Right atrium auricular region (tissue), 2 donors: ENCODE measurements around the gene MED25. TPM values are rescaled to one million over a fixed set of nuclear protein-coding genes. Genes with fewer than 3 reads are reported as not detected.
A peak's percentile ranks its signal among the peaks of the same experiment; 100 is the strongest.

Experiments
- DNase-seq: peaks from one replicate; pipeline ENCODE4 v3.0.0-alpha.2; 2019; ENCODE audit warnings: low spot score
- H3K27ac ChIP-seq, 2 donors: fragments of 200-600 bp; sonication (generic); 1 replicate in 1 of 2; 2 replicates in 1 of 2; pipeline ENCODE4 v1.5.1; 2016 to 2019
- H3K27me3 ChIP-seq, 2 donors: fragments of 200-600 bp; sonication (generic); one replicate each; pipeline versions ENCODE4 v1.5.1 to v1.6.0; 2017 to 2019
- H3K36me3 ChIP-seq: fragments of 200-600 bp; sonication (generic); one replicate; pipeline ENCODE4 v1.5.1; 2016
- H3K4me1 ChIP-seq, 2 donors: fragments of 200-600 bp; sonication (generic); one replicate each; pipeline versions ENCODE4 v1.5.1 to v1.6.0; 2017 to 2019
- H3K4me3 ChIP-seq, 2 donors: fragments of 200-600 bp; sonication (generic); 1 replicate in 1 of 2; 2 replicates in 1 of 2; pipeline ENCODE4 v1.5.1; 2017 to 2019; ENCODE audit warnings: mild to moderate bottlenecking in 1 of 2, moderate library complexity in 1 of 2
- H3K9me3 ChIP-seq, 2 donors: fragments of 200-600 bp; sonication (generic); one replicate each; pipeline ENCODE4 v1.5.1; 2019
- total RNA-seq, 2 donors: library from RNA; depleted of rRNA; stranded (reverse); fragments of >200 nt; gene quantifications; one replicate each; pipeline ENCODE4 v1.1.0, GENCODE V29; 2016
- TF ChIP-seq, protein P1 (sequence below), 2 donors: fragments of 200-600 bp; sonication (generic); IDR thresholded peaks; one replicate each; pipeline ENCODE4 v1.5.1; 2019; ENCODE audit warnings: antibody characterized with exemption in 2 of 2

Gene MED25
- 10 to 100 TPM; 31.1 to 54.0 TPM for total RNA-seq

DNA sequence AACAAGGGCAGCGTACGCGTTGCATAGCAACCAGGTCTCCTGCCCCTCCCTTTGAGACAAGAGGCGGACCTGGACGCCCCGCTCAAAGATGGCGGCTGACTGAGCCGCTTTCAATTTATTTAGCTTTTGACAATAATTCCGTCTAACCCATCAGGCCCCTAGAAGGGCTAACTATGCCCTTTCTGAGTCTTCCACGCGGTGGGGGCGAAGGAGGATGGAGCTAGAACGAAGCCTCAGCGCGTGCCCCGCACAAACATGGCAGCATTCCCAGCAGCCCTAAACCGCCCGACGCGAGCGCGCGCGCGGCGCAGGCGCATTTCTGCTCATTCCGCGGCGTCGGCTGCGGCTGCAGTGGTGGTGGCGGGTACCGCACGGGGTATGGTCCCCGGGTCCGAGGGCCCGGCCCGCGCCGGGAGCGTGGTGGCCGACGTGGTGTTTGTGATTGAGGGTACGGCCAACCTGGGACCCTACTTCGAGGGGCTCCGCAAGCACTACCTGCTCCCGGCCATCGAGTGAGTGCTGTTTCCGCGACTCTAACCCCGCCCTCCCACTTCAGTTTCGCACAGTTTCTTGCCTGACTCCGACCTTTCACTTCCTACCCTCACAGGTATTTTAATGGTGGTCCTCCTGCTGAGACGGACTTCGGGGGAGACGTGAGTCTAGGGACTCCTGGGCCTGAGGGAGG lies at the start of gene MED25:
Gene MED25, plus strand, starts transcription at position 326 of the 685 bp plus-strand sequence. Its CDS starts 53 bp downstream, at position 379.
- peak; percentile 83 for DNase-seq
- Histone ChIP-seq H3K36me3 (peaks cover 4% of the 10 kb centered on the region), H3K9me3 (no peaks in the 10 kb centered on the region), H3K4me3 (peak within 1 kb of the TSS; percentile 68 to 77), H3K27me3 (no peaks in the 10 kb centered on the region), H3K27ac (peak within 1 kb of the TSS; percentile 90 to 94), H3K4me1 (peaks cover 0 to 40% of the 10 kb centered on the region in 2 donors)
- TF ChIP-seq, protein P1, sequence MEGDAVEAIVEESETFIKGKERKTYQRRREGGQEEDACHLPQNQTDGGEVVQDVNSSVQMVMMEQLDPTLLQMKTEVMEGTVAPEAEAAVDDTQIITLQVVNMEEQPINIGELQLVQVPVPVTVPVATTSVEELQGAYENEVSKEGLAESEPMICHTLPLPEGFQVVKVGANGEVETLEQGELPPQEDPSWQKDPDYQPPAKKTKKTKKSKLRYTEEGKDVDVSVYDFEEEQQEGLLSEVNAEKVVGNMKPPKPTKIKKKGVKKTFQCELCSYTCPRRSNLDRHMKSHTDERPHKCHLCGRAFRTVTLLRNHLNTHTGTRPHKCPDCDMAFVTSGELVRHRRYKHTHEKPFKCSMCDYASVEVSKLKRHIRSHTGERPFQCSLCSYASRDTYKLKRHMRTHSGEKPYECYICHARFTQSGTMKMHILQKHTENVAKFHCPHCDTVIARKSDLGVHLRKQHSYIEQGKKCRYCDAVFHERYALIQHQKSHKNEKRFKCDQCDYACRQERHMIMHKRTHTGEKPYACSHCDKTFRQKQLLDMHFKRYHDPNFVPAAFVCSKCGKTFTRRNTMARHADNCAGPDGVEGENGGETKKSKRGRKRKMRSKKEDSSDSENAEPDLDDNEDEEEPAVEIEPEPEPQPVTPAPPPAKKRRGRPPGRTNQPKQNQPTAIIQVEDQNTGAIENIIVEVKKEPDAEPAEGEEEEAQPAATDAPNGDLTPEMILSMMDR (IDR thresholded peaks at IDR 0.05), result peak in 1 of 2 donors; percentile 57

- TF ChIP-seq, protein P1 (IDR thresholded peaks at IDR 0.05), result no peak
- no peaks in the 10 kb centered on the region for H3K36me3 ChIP-seq
- no peak overlapping the region for H3K27ac ChIP-seq
- no peaks in the 10 kb centered on the region for H3K27me3 ChIP-seq
- no peak for DNase-seq
- H3K9me3 ChIP-seq, result no peaks in the 10 kb centered on the region
- peaks cover 0 to 43% of the 10 kb centered on the region in 2 donors for H3K4me1 ChIP-seq
- H3K4me3 ChIP-seq, result no peak overlapping the region
These were observed 47.6 kb upstream of the MED25 start for GRCh38 chr19:49770529-49770928.

- no peak for DNase-seq
- Histone ChIP-seq H3K27ac (no peak overlapping the region), H3K4me1 (peaks cover 0 to 38% of the 10 kb centered on the region in 2 donors), H3K27me3 (no peaks in the 10 kb centered on the region), H3K36me3 (peaks cover 7% of the 10 kb centered on the region), H3K4me3 (no peak overlapping the region), H3K9me3 (no peaks in the 10 kb centered on the region)
- TF ChIP-seq, protein P1 (IDR thresholded peaks at IDR 0.05), result no peak
These were observed 46.4 kb upstream of the MED25 start for GRCh38 chr19:49771674-49772139.

- H3K27me3 ChIP-seq, result no peaks in the 10 kb centered on the region
- peaks cover 7% of the 10 kb centered on the region for H3K36me3 ChIP-seq
- no peak overlapping the region for H3K4me3 ChIP-seq
- TF ChIP-seq, protein P1 (IDR thresholded peaks at IDR 0.05), result no peak
- H3K27ac ChIP-seq, result no peak overlapping the region
- DNase-seq, result no peak
- H3K9me3 ChIP-seq, result no peaks in the 10 kb centered on the region
- H3K4me1 ChIP-seq, result peaks cover 0 to 33% of the 10 kb centered on the region in 2 donors
These were observed 45.1 kb upstream of the MED25 start for GRCh38 chr19:49772850-49773432.

DNA sequence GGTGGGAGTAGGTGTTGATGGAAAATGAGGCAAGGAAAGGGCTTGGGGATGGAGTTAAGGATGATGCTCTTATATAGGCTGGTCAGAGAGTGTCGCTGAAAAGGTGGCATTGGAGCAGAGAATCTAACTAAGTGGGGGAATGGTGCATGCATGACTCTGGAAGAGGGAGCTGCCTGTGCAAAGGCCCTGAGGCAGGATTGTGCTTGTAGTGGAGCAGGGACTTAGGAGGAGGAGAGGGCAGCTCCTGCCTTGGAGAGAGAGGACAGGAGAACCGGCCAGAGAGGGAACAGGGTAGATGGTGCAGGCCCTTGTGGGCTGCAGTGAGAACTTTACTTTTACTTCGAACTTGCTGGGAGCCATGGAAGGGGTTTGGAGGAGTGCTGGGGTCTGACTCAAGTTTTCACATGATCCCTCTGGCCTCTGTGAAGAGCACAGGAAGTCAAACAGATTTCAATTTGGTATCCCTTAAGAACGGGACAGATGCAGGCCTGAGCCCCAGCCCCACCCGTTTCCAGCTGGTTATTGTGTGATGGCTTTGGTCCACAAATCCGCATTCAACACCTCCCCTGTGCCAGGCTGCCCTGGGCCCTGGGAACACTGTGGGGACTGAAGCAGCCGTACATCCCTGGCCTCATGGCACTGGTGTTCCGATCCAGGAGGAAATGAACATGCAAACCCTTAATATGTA lies 44.3 kb upstream of the MED25 start:
- TF ChIP-seq, protein P1 (IDR thresholded peaks at IDR 0.05), result no peak
- DNase-seq, result no peak

More for the DNA sequence above, 44.3 kb upstream of the MED25 start:
- Histone ChIP-seq H3K27ac (no peak overlapping the region), H3K4me3 (no peak overlapping the region), H3K36me3 (peaks cover 7% of the 10 kb centered on the region), H3K9me3 (no peaks in the 10 kb centered on the region), H3K4me1 (peaks cover 0 to 24% of the 10 kb centered on the region in 2 donors), H3K27me3 (no peaks in the 10 kb centered on the region)
